Measurements from ENCODE around the gene EPHA4.

- TF ChIP-seq CTCF (conservative IDR thresholded peaks at IDR 0.05; ENCODE audit: low read depth, low read length) (no peak), EZH2phosphoT487 (IDR thresholded peaks at IDR 0.05; ENCODE audit: borderline replicate concordance, low read length) (no peak)
Measured at GRCh38 chr2:221466744-221467143, 105.4 kb downstream of the EPHA4 start.
